CD14-positive monocyte (primary cell): ENCODE data around the gene INPP5A. TPM values are rescaled to one million over a fixed set of nuclear protein-coding genes. Genes with fewer than 3 reads are reported as not detected.

Source experiments
- DNase-seq, 3 donors: peaks; one replicate each; pipeline ENCODE4 v3.0.0-alpha.2; 2011 to 2022
- H2AFZ ChIP-seq: 2 replicates; pipeline ENCODE4 v1.6.0; 2012; ENCODE audit warnings: mild to moderate bottlenecking, low read depth, low read length, inconsistent platforms; ENCODE audit not compliant: insufficient read depth, poor library complexity, severe bottlenecking
- H3K27ac ChIP-seq, 2 donors: 1 replicate in 1 of 2; 2 replicates in 1 of 2; pipeline ENCODE4 v1.5.1; 2012 to 2013; ENCODE audit warnings: low read length in 2 of 2, control low read depth in 1 of 2, inconsistent platforms in 1 of 2, low read depth in 1 of 2, mild to moderate bottlenecking in 1 of 2
- H3K27me3 ChIP-seq, 2 donors: one replicate each; pipeline versions ENCODE4 v1.6.0 to v1.6.1; 2011 to 2013; ENCODE audit warnings: low read length in 2 of 2; ENCODE audit not compliant: control insufficient read depth in 2 of 2, insufficient read depth in 2 of 2
- H3K36me3 ChIP-seq, 2 donors: replicated peaks in 1 of 2; 1 replicate in 1 of 2; 2 replicates in 1 of 2; pipeline versions ENCODE4 v1.5.1 to v1.6.1; 2012 to 2013; ENCODE audit warnings: low read length in 2 of 2, control low read depth in 1 of 2, inconsistent platforms in 1 of 2, mild to moderate bottlenecking in 1 of 2; ENCODE audit not compliant: insufficient read depth in 2 of 2, control insufficient read depth in 1 of 2
- H3K4me1 ChIP-seq, 2 donors: 1 replicate in 1 of 2; 2 replicates in 1 of 2; pipeline versions ENCODE4 v1.5.1 to v1.6.1; 2012 to 2013; ENCODE audit warnings: low read length in 2 of 2, control low read depth in 1 of 2, inconsistent platforms in 1 of 2, mild to moderate bottlenecking in 1 of 2, moderate library complexity in 1 of 2; ENCODE audit not compliant: insufficient read depth in 2 of 2, control insufficient read depth in 1 of 2
- H3K4me2 ChIP-seq: replicated peaks from 2 replicates; pipeline ENCODE3; 2012; ENCODE audit warnings: low read length, moderate library complexity, mild to moderate bottlenecking; ENCODE audit not compliant: poor library complexity, severe bottlenecking; ENCODE audit errors: extremely low read depth
- H3K4me3 ChIP-seq, 3 experiments: fragments of 200-600 bp in 1 of 3; sonication (generic) in 1 of 3; replicated peaks in 1 of 3; 1 replicate in 2 of 3; 2 replicates in 1 of 3; pipeline ENCODE4 v1.5.1; 2011 to 2013; ENCODE audit warnings: low read length in 3 of 3, mild to moderate bottlenecking in 3 of 3, control low read depth in 2 of 3, low read depth in 2 of 3, inconsistent platforms in 1 of 3, moderate library complexity in 1 of 3
- H3K79me2 ChIP-seq: 2 replicates; pipeline ENCODE4 v1.6.0; 2012; ENCODE audit warnings: mild to moderate bottlenecking, control low read depth, inconsistent platforms, low read length, moderate library complexity; ENCODE audit not compliant: insufficient read depth
- H3K9ac ChIP-seq: 2 replicates; pipeline ENCODE4 v1.6.0; 2017; ENCODE audit warnings: low read length, mild to moderate bottlenecking; ENCODE audit not compliant: insufficient read depth, poor library complexity, severe bottlenecking
- H3K9me3 ChIP-seq, 2 donors: replicated peaks in 1 of 2; 1 replicate in 1 of 2; 2 replicates in 1 of 2; pipeline versions ENCODE4 v1.5.1 to v1.6.1; 2012 to 2013; ENCODE audit warnings: low read length in 2 of 2, control low read depth in 1 of 2; ENCODE audit not compliant: control insufficient read depth in 1 of 2, insufficient read depth in 1 of 2
- H4K20me1 ChIP-seq: 2 replicates; pipeline ENCODE4 v1.6.0; 2012; ENCODE audit warnings: mild to moderate bottlenecking, low read length, control low read depth, moderate library complexity; ENCODE audit not compliant: insufficient read depth
- H3K27ac Mint-ChIP-seq, 7 donors: one replicate each; pipeline ENCODE4 v1.8.0; 2020; ENCODE audit warnings: mild to moderate bottlenecking in 7 of 7, mixed read lengths in 7 of 7, moderate library complexity in 6 of 7, inconsistent platforms in 2 of 7
- H3K27me3 Mint-ChIP-seq, 3 donors: one replicate each; pipeline ENCODE4 v1.8.0; 2021 to 2022; ENCODE audit warnings: low read depth in 3 of 3, mild to moderate bottlenecking in 3 of 3, mixed read lengths in 3 of 3, moderate library complexity in 3 of 3, inconsistent platforms in 1 of 3
- H3K36me3 Mint-ChIP-seq, 2 donors: one replicate each; pipeline ENCODE4 v1.8.0; 2020; ENCODE audit warnings: mixed read lengths in 2 of 2, inconsistent platforms in 1 of 2, mild to moderate bottlenecking in 1 of 2
- H3K4me1 Mint-ChIP-seq: one replicate; pipeline ENCODE4 v1.8.0; 2020; ENCODE audit warnings: mild to moderate bottlenecking, mixed read lengths
- H3K4me3 Mint-ChIP-seq, 2 donors: one replicate each; pipeline ENCODE4 v1.8.0; 2020; ENCODE audit warnings: mild to moderate bottlenecking in 2 of 2, mixed read lengths in 2 of 2, moderate library complexity in 1 of 2
- H3K9me3 Mint-ChIP-seq, 7 donors: one replicate each; pipeline ENCODE4 v1.8.0; 2020 to 2022; ENCODE audit warnings: mixed read lengths in 7 of 7, mild to moderate bottlenecking in 6 of 7, moderate library complexity in 6 of 7, inconsistent platforms in 2 of 7
- CTCF ChIP-seq: fragments of 200-600 bp; IDR thresholded peaks from one replicate; pipeline ENCODE4 v1.8.0; 2022; ENCODE audit warnings: antibody characterized with exemption, mild to moderate bottlenecking
- WGBS: methylation state at CpG from one replicate; pipeline ENCODE4 v1.1.5; 2013; ENCODE audit warnings: missing lambda C conversion rate; ENCODE audit not compliant: insufficient coverage; 5-methylcytosine and 5-hydroxymethylcytosine counted together
- intact Hi-C, 2 donors: fragments of 100-400 bp; cut with micrococcal nuclease; formaldehyde crosslinking; loops; one replicate each; pipeline versions ENCODE4 v1.15.0 to v1.15.1; 2023
- polyA plus RNA-seq, 3 donors: library from polyadenylated mRNA; depleted of rRNA in 1 of 3; unstranded in 2 of 3; stranded (reverse) in 1 of 3; fragments of 300-500 nt in 2 of 3; fragments of >200 nt in 1 of 3; fragmentation: Illumina TruSeq in 2 of 3; gene quantifications; 1 replicate in 2 of 3; 2 replicates in 1 of 3; pipeline ENCODE4 v1.2.3, GENCODE V29; 2012 to 2021

INPP5A gene
- polyA plus RNA-seq, 3 donors: 0.87 to 17.2 (median 2.9) TPM

- Histone ChIP-seq H3K27ac (no peak overlapping the region), H3K27me3 (no peaks in the 10 kb centered on the region), H3K9ac (no peak overlapping the region), H3K4me3 (no peak overlapping the region), H3K36me3 (peaks cover 47 to 88% of the 10 kb centered on the region in 2 donors), H4K20me1 (no peaks in the 10 kb centered on the region), H3K9me3 (peaks cover 13 to 31% of the 10 kb centered on the region in 2 donors), H3K4me2 (no peak overlapping the region), H2AFZ (no peak overlapping the region), H3K4me1 (no peaks in the 10 kb centered on the region), H3K79me2 (no peaks in the 10 kb centered on the region)
- intact Hi-C loops: no loop called here
- 98% methylated on average over 6 of the region's 6 CpGs for WGBS
- H3K27me3 Mint-ChIP-seq: peaks cover 0 to 2% (median 0%) of the 10 kb centered on the region in 3 donors
- H3K27ac Mint-ChIP-seq: peak overlapping the region in 1 of 7 donors; percentile 1
- TF ChIP-seq CTCF: no peak
- H3K36me3 Mint-ChIP-seq: peaks cover 70 to 86% of the 10 kb centered on the region in 2 donors
- no peaks in the 10 kb centered on the region for H3K4me1 Mint-ChIP-seq
- no peak for DNase-seq
- H3K4me3 Mint-ChIP-seq: no peak overlapping the region
- peaks cover 17 to 39% (median 27%) of the 10 kb centered on the region in 7 donors for H3K9me3 Mint-ChIP-seq
These were observed 175.2 kb downstream of the INPP5A start for GRCh38 chr10:132712743-132713142.

GRCh38 chr10:132713421-132714095 is 176.0 kb downstream of the INPP5A start:
- Histone ChIP-seq H3K27me3 (no peaks in the 10 kb centered on the region), H3K9ac (no peak overlapping the region), H3K9me3 (peaks cover 13 to 39% of the 10 kb centered on the region in 2 donors), H3K4me3 (no peak overlapping the region), H2AFZ (no peak overlapping the region), H3K36me3 (peaks cover 39 to 80% of the 10 kb centered on the region in 2 donors), H4K20me1 (no peaks in the 10 kb centered on the region), H3K79me2 (no peaks in the 10 kb centered on the region), H3K4me2 (no peak overlapping the region), H3K27ac (no peak overlapping the region), H3K4me1 (no peaks in the 10 kb centered on the region)
- H3K9me3 Mint-ChIP-seq: peaks cover 22 to 47% (median 35%) of the 10 kb centered on the region in 7 donors
- no peak for DNase-seq
- H3K27ac Mint-ChIP-seq: peak overlapping the region in 1 of 7 donors; percentile 68
- peaks cover 0 to 2% (median 0%) of the 10 kb centered on the region in 3 donors for H3K27me3 Mint-ChIP-seq
- no peak for TF ChIP-seq CTCF
- no peak overlapping the region for H3K4me3 Mint-ChIP-seq
- no peaks in the 10 kb centered on the region for H3K4me1 Mint-ChIP-seq
- 99% methylated on average over 28 of the region's 29 CpGs for WGBS
- H3K36me3 Mint-ChIP-seq: peaks cover 64 to 78% of the 10 kb centered on the region in 2 donors
- intact Hi-C loops: no loop called here
